T47D (cell line): ENCODE data around the gene HNF1B.
A peak's percentile ranks its signal among the peaks of the same experiment; 100 is the strongest.

Experiments
- DNase-seq, 2 experiments: peaks; one replicate each; pipeline versions ENCODE4 v3.0.0 to v3.0.0-alpha.2; 2011 to 2012; ENCODE audit warnings: low read depth in 1 of 2, low spot score in 1 of 2
- JUND ChIP-seq: IDR thresholded peaks from 2 replicates; pipeline ENCODE4 v1.6.1; 2012; ENCODE audit warnings: low read depth
- in situ Hi-C: cut with HindIII; loops from 2 replicates; pipeline ENCODE4 v1.10.0; 2016; ENCODE audit warnings: low sequenced_read_pairs, low pct_unique_long_range_greater_than_20kb

Gene HNF1B

GRCh38 chr17:37667039-37667438 is 77.8 kb downstream of the HNF1B start:
- no peak for DNase-seq
- in situ Hi-C loops, result no loop called here
- TF ChIP-seq JUND, result no peak

GRCh38 chr17:37664214-37664613 is 80.6 kb downstream of the HNF1B start:
- no peak for TF ChIP-seq JUND
- no peak for DNase-seq
- in situ Hi-C loops, result no loop called here

- TF ChIP-seq JUND, result no peak
- in situ Hi-C loops, result no loop called here
- DNase-seq, result no peak
These were observed 82.5 kb downstream of the HNF1B start for GRCh38 chr17:37662353-37662752.

GRCh38 chr17:37661400-37662014 is 83.4 kb downstream of the HNF1B start:
- no peak for TF ChIP-seq JUND
- in situ Hi-C loops, result no loop called here
- no peak for DNase-seq

GRCh38 chr17:37659925-37660324 is 84.9 kb downstream of the HNF1B start:
- DNase-seq, result no peak
- in situ Hi-C loops, result no loop called here
- TF ChIP-seq JUND, result no peak

GRCh38 chr17:37657202-37657601 is 87.7 kb downstream of the HNF1B start:
- TF ChIP-seq JUND, result no peak
- in situ Hi-C loops, result no loop called here

GRCh38 chr17:37651849-37652248 is 93.0 kb downstream of the HNF1B start:
- TF ChIP-seq JUND, result no peak
- in situ Hi-C loops, result no loop called here
- no peak for DNase-seq

More at GRCh38 chr17:37657202-37657601, 87.7 kb downstream of the HNF1B start:
- no peak for DNase-seq

- in situ Hi-C loops, result no loop called here
- DNase-seq, result peak in 1 of 2 experiments; percentile 84
- no peak for TF ChIP-seq JUND
These were observed 94.3 kb downstream of the HNF1B start for GRCh38 chr17:37650419-37651003.

GRCh38 chr17:37648555-37648954 is 96.3 kb downstream of the HNF1B start:
- in situ Hi-C loops, result no loop called here
- DNase-seq, result no peak

GRCh38 chr17:37647856-37648255 is 97.0 kb downstream of the HNF1B start:
- TF ChIP-seq JUND, result no peak
- DNase-seq, result no peak
- in situ Hi-C loops, result no loop called here

More at GRCh38 chr17:37648555-37648954, 96.3 kb downstream of the HNF1B start:
- TF ChIP-seq JUND, result no peak

- no peak for TF ChIP-seq JUND
- DNase-seq, result no peak
- in situ Hi-C loops, result no loop called here
These were observed 101.0 kb downstream of the HNF1B start for GRCh38 chr17:37643869-37644268.

- TF ChIP-seq JUND, result no peak
- peak; percentile 87 to 93 for DNase-seq
- in situ Hi-C loops, result no loop called here
These were observed 101.6 kb downstream of the HNF1B start, which contains the start of gene DDX52 for GRCh38 chr17:37643118-37643766. Gene DDX52 (minus strand): TSS chr17:37643446. CDS start chr17:37643420, 26 bp downstream.

GRCh38 chr17:37642681-37643080 is 102.2 kb downstream of the HNF1B start:
- in situ Hi-C loops, result no loop called here
- DNase-seq, result peak in 1 of 2 experiments; percentile 34
- no peak for TF ChIP-seq JUND

GRCh38 chr17:37640015-37640414 is 104.8 kb downstream of the HNF1B start:
- in situ Hi-C loops, result no loop called here
- DNase-seq, result no peak
- TF ChIP-seq JUND, result no peak
